ENCODE data around the gene TENT5A.

The TENT5A gene

GRCh38 chr6:81739230-81740195 lies 13.0 kb downstream of the TENT5A start:
- Histone ChIP-seq H3K36me3 (ENCODE audit: insufficient read depth, low read length) (no peaks in the 10 kb centered on the region), H3K4me1 (ENCODE audit: insufficient read depth, low read length) (no peaks in the 10 kb centered on the region), H2AFZ (ENCODE audit: low read depth, low read length) (no peak overlapping the region)

GRCh38 chr6:81736428-81736827 lies 16.1 kb downstream of the TENT5A start:
- no peaks in the 10 kb centered on the region for H3K27me3 ChIP-seq (ENCODE audit: insufficient read depth, low read length)
- H3K4me3 ChIP-seq (ENCODE audit: low read length), result no peak overlapping the region
- H2AFZ ChIP-seq (ENCODE audit: low read depth, low read length), result no peak overlapping the region
- peaks cover 2% of the 10 kb centered on the region for H3K4me1 ChIP-seq (ENCODE audit: insufficient read depth, low read length)
- no peaks in the 10 kb centered on the region for H3K36me3 ChIP-seq (ENCODE audit: insufficient read depth, low read length)
- peaks cover 2% of the 10 kb centered on the region for H3K9me3 ChIP-seq (ENCODE audit: low read length)

More at GRCh38 chr6:81739230-81740195, 13.0 kb downstream of the TENT5A start:
- Histone ChIP-seq H3K4me3 (ENCODE audit: low read length) (no peak overlapping the region), H3K9me3 (ENCODE audit: low read length) (peaks cover 2% of the 10 kb centered on the region), H3K27me3 (ENCODE audit: insufficient read depth, low read length) (no peaks in the 10 kb centered on the region)

- peaks cover 2% of the 10 kb centered on the region for H3K4me1 ChIP-seq (ENCODE audit: insufficient read depth, low read length)
- H3K9me3 ChIP-seq (ENCODE audit: low read length), result peaks cover 2% of the 10 kb centered on the region
- no peak overlapping the region for H2AFZ ChIP-seq (ENCODE audit: low read depth, low read length)
- no peaks in the 10 kb centered on the region for H3K27me3 ChIP-seq (ENCODE audit: insufficient read depth, low read length)
- H3K4me3 ChIP-seq (ENCODE audit: low read length), result no peak overlapping the region
- H3K36me3 ChIP-seq (ENCODE audit: insufficient read depth, low read length), result no peaks in the 10 kb centered on the region
Measured at GRCh38 chr6:81735756-81736380, 16.6 kb downstream of the TENT5A start.

- H3K4me3 ChIP-seq (ENCODE audit: low read length), result no peak overlapping the region
- H3K27me3 ChIP-seq (ENCODE audit: insufficient read depth, low read length), result no peaks in the 10 kb centered on the region
- H2AFZ ChIP-seq (ENCODE audit: low read depth, low read length), result no peak overlapping the region
- H3K4me1 ChIP-seq (ENCODE audit: insufficient read depth, low read length), result peaks cover 2% of the 10 kb centered on the region
- no peaks in the 10 kb centered on the region for H3K36me3 ChIP-seq (ENCODE audit: insufficient read depth, low read length)
- peaks cover 2% of the 10 kb centered on the region for H3K9me3 ChIP-seq (ENCODE audit: low read length)
Measured at GRCh38 chr6:81734500-81735150, 17.9 kb downstream of the TENT5A start.

- no peaks in the 10 kb centered on the region for H3K27me3 ChIP-seq (ENCODE audit: insufficient read depth, low read length)
- H2AFZ ChIP-seq (ENCODE audit: low read depth, low read length), result no peak overlapping the region
- H3K4me3 ChIP-seq (ENCODE audit: low read length), result no peak overlapping the region
- peaks cover 2% of the 10 kb centered on the region for H3K9me3 ChIP-seq (ENCODE audit: low read length)
- peaks cover 2% of the 10 kb centered on the region for H3K4me1 ChIP-seq (ENCODE audit: insufficient read depth, low read length)
- H3K36me3 ChIP-seq (ENCODE audit: insufficient read depth, low read length), result no peaks in the 10 kb centered on the region
Measured at GRCh38 chr6:81734081-81734480, 18.4 kb downstream of the TENT5A start.

- Histone ChIP-seq H3K4me3 (ENCODE audit: low read length) (no peak overlapping the region), H3K27me3 (ENCODE audit: insufficient read depth, low read length) (no peaks in the 10 kb centered on the region), H3K9me3 (ENCODE audit: low read length) (peaks cover 2% of the 10 kb centered on the region), H2AFZ (ENCODE audit: low read depth, low read length) (no peak overlapping the region), H3K4me1 (ENCODE audit: insufficient read depth, low read length) (peaks cover 2% of the 10 kb centered on the region), H3K36me3 (ENCODE audit: insufficient read depth, low read length) (no peaks in the 10 kb centered on the region)
Measured at GRCh38 chr6:81731814-81732213, 20.7 kb downstream of the TENT5A start.

- H3K4me3 ChIP-seq (ENCODE audit: low read length), result no peak overlapping the region
- H3K9me3 ChIP-seq (ENCODE audit: low read length), result no peaks in the 10 kb centered on the region
- H3K36me3 ChIP-seq (ENCODE audit: insufficient read depth, low read length), result no peaks in the 10 kb centered on the region
- H3K27me3 ChIP-seq (ENCODE audit: insufficient read depth, low read length), result no peaks in the 10 kb centered on the region
- peaks cover 2% of the 10 kb centered on the region for H3K4me1 ChIP-seq (ENCODE audit: insufficient read depth, low read length)
- H2AFZ ChIP-seq (ENCODE audit: low read depth, low read length), result no peak overlapping the region
Measured at GRCh38 chr6:81727876-81728517, 24.5 kb downstream of the TENT5A start.

- H3K4me1 ChIP-seq (ENCODE audit: insufficient read depth, low read length), result no peaks in the 10 kb centered on the region
- no peaks in the 10 kb centered on the region for H3K27me3 ChIP-seq (ENCODE audit: insufficient read depth, low read length)
- no peaks in the 10 kb centered on the region for H3K9me3 ChIP-seq (ENCODE audit: low read length)
- H3K36me3 ChIP-seq (ENCODE audit: insufficient read depth, low read length), result no peaks in the 10 kb centered on the region
- no peak overlapping the region for H2AFZ ChIP-seq (ENCODE audit: low read depth, low read length)
- H3K4me3 ChIP-seq (ENCODE audit: low read length), result no peak overlapping the region
Measured at GRCh38 chr6:81725127-81725526, 27.4 kb downstream of the TENT5A start.

GRCh38 chr6:81722506-81723223 lies 29.8 kb downstream of the TENT5A start:
- H3K9me3 ChIP-seq (ENCODE audit: low read length), result no peaks in the 10 kb centered on the region
- no peak overlapping the region for H3K4me3 ChIP-seq (ENCODE audit: low read length)
- H2AFZ ChIP-seq (ENCODE audit: low read depth, low read length), result no peak overlapping the region
- H3K27me3 ChIP-seq (ENCODE audit: insufficient read depth, low read length), result no peaks in the 10 kb centered on the region
- H3K4me1 ChIP-seq (ENCODE audit: insufficient read depth, low read length), result no peaks in the 10 kb centered on the region
- H3K36me3 ChIP-seq (ENCODE audit: insufficient read depth, low read length), result no peaks in the 10 kb centered on the region

GRCh38 chr6:81720427-81720826 lies 32.1 kb downstream of the TENT5A start:
- Histone ChIP-seq H3K36me3 (ENCODE audit: insufficient read depth, low read length) (no peaks in the 10 kb centered on the region), H3K4me3 (ENCODE audit: low read length) (no peak overlapping the region), H3K4me1 (ENCODE audit: insufficient read depth, low read length) (peaks cover 7% of the 10 kb centered on the region), H3K9me3 (ENCODE audit: low read length) (no peaks in the 10 kb centered on the region), H3K27me3 (ENCODE audit: insufficient read depth, low read length) (no peaks in the 10 kb centered on the region), H2AFZ (ENCODE audit: low read depth, low read length) (no peak overlapping the region)

GRCh38 chr6:81718126-81718525 lies 34.4 kb downstream of the TENT5A start:
- Histone ChIP-seq H3K9me3 (ENCODE audit: low read length) (no peaks in the 10 kb centered on the region), H3K4me1 (ENCODE audit: insufficient read depth, low read length) (peaks cover 17% of the 10 kb centered on the region), H3K27me3 (ENCODE audit: insufficient read depth, low read length) (no peaks in the 10 kb centered on the region), H2AFZ (ENCODE audit: low read depth, low read length) (no peak overlapping the region), H3K4me3 (ENCODE audit: low read length) (no peak overlapping the region), H3K36me3 (ENCODE audit: insufficient read depth, low read length) (no peaks in the 10 kb centered on the region)

- no peak overlapping the region for H2AFZ ChIP-seq (ENCODE audit: low read depth, low read length)
- H3K4me3 ChIP-seq (ENCODE audit: low read length), result no peak overlapping the region
- H3K4me1 ChIP-seq (ENCODE audit: insufficient read depth, low read length), result peaks cover 19% of the 10 kb centered on the region
- no peaks in the 10 kb centered on the region for H3K9me3 ChIP-seq (ENCODE audit: low read length)
- no peaks in the 10 kb centered on the region for H3K36me3 ChIP-seq (ENCODE audit: insufficient read depth, low read length)
- H3K27me3 ChIP-seq (ENCODE audit: insufficient read depth, low read length), result no peaks in the 10 kb centered on the region
Measured at GRCh38 chr6:81714684-81715083, 37.8 kb downstream of the TENT5A start.
